KOPT-K1 (cell line): ENCODE results near the gene TNFSF11.
"Not testable (repeated sequence)": the region's sequence is repeated elsewhere in the genome, so short reads cannot be mapped to it uniquely, and the experiment has no call there.

Experiments
- H3K27ac ChIP-seq: fragments of 200-600 bp; sonication (generic); 2 replicates; pipeline ENCODE4 v1.5.1; 2016; ENCODE audit warnings: antibody characterized with exemption, mild to moderate bottlenecking, low read depth, low read length; ENCODE audit not compliant: poor library complexity, severe bottlenecking
- H3K36me3 ChIP-seq: fragments of 200-600 bp; sonication (generic); 2 replicates; pipeline ENCODE4 v1.5.1; 2017; ENCODE audit warnings: antibody characterized with exemption, mild to moderate bottlenecking, low read length, moderate library complexity; ENCODE audit not compliant: insufficient read depth
- H3K9me3 ChIP-seq: fragments of 200-600 bp; sonication (generic); 2 replicates; pipeline ENCODE4 v1.5.1; 2017; ENCODE audit warnings: antibody characterized with exemption, low read length, mild to moderate bottlenecking; ENCODE audit not compliant: insufficient read depth, poor library complexity, severe bottlenecking

Gene TNFSF11

GRCh38 chr13:42548731-42549551, 25.0 kb upstream of the TNFSF11 start:
- no peaks in the 10 kb centered on the region for H3K36me3 ChIP-seq
- no peaks in the 10 kb centered on the region for H3K9me3 ChIP-seq
- no peak overlapping the region for H3K27ac ChIP-seq

- H3K9me3 ChIP-seq: no peaks in the 10 kb centered on the region
- H3K36me3 ChIP-seq: no peaks in the 10 kb centered on the region
- H3K27ac ChIP-seq: no peak overlapping the region
Observed at GRCh38 chr13:42549552-42549936, 24.4 kb upstream of the TNFSF11 start.

GRCh38 chr13:42551611-42552010, 22.3 kb upstream of the TNFSF11 start:
- no peaks in the 10 kb centered on the region for H3K9me3 ChIP-seq
- no peak overlapping the region for H3K27ac ChIP-seq
- no peaks in the 10 kb centered on the region for H3K36me3 ChIP-seq

GRCh38 chr13:42553098-42554046, 20.6 kb upstream of the TNFSF11 start:
- Histone ChIP-seq H3K27ac (no peak overlapping the region), H3K9me3 (no peaks in the 10 kb centered on the region), H3K36me3 (no peaks in the 10 kb centered on the region)

GRCh38 chr13:42559057-42559456, 14.9 kb upstream of the TNFSF11 start:
- no peak overlapping the region for H3K27ac ChIP-seq
- H3K9me3 ChIP-seq: peaks cover 5% of the 10 kb centered on the region
- H3K36me3 ChIP-seq: no peaks in the 10 kb centered on the region

GRCh38 chr13:42559573-42560218, 14.3 kb upstream of the TNFSF11 start:
- not testable (repeated sequence) for H3K9me3 ChIP-seq, H3K27ac ChIP-seq, H3K36me3 ChIP-seq

GRCh38 chr13:42560320-42560719, 13.6 kb upstream of the TNFSF11 start:
- not testable (repeated sequence) for H3K9me3 ChIP-seq, H3K36me3 ChIP-seq, H3K27ac ChIP-seq

GRCh38 chr13:42561752-42562467, 12.0 kb upstream of the TNFSF11 start:
- peaks cover 5% of the 10 kb centered on the region for H3K9me3 ChIP-seq
- H3K36me3 ChIP-seq: no peaks in the 10 kb centered on the region
- no peak overlapping the region for H3K27ac ChIP-seq

- Histone ChIP-seq H3K9me3 (peaks cover under 1% of the 10 kb centered on the region), H3K27ac (no peak overlapping the region), H3K36me3 (no peaks in the 10 kb centered on the region)
Observed at GRCh38 chr13:42567906-42568305, 6.0 kb upstream of the TNFSF11 start.

- H3K9me3 ChIP-seq: peaks cover 3% of the 10 kb centered on the region
- no peak overlapping the region for H3K27ac ChIP-seq
- H3K36me3 ChIP-seq: no peaks in the 10 kb centered on the region
Observed at GRCh38 chr13:42569576-42570344, 4.2 kb upstream of the TNFSF11 start.

GRCh38 chr13:42571895-42572294, 2.1 kb upstream of the TNFSF11 start:
- H3K36me3 ChIP-seq: no peaks in the 10 kb centered on the region
- no peak overlapping the region for H3K27ac ChIP-seq
- peaks cover 3% of the 10 kb centered on the region for H3K9me3 ChIP-seq

- H3K9me3 ChIP-seq: peaks cover 3% of the 10 kb centered on the region
Observed at GRCh38 chr13:42574435-42575311, 721 bp downstream of the TNFSF11 start.

GRCh38 chr13:42575938-42576337, 2.0 kb downstream of the TNFSF11 start:
- no peak overlapping the region for H3K27ac ChIP-seq
- peaks cover 3% of the 10 kb centered on the region for H3K9me3 ChIP-seq
- H3K36me3 ChIP-seq: no peaks in the 10 kb centered on the region

More at GRCh38 chr13:42574435-42575311, 721 bp downstream of the TNFSF11 start:
- Histone ChIP-seq H3K27ac (no peak overlapping the region), H3K36me3 (no peaks in the 10 kb centered on the region)
